H1 (cell line): Measurements from ENCODE around the gene HEATR9. TPM values are rescaled to one million over a fixed set of nuclear protein-coding genes. Genes with fewer than 3 reads are reported as not detected.

Source experiments
- CTCF ChIA-PET: fragments of 300-600 bp; sonication (Branson Sonifier 250); formaldehyde crosslinking; loops from one replicate; lab custom pipeline; 2021; ENCODE audit not compliant: partially characterized antibody; lab: Charles Lee
- POLR2A ChIA-PET: fragments of 300-600 bp; sonication (Branson Sonifier 250); formaldehyde crosslinking; loops from one replicate; lab custom pipeline; 2021; ENCODE audit warnings: inconsistent platforms; ENCODE audit not compliant: partially characterized antibody; lab: Charles Lee
- DNase-seq, 2 experiments: peaks; one replicate each; pipeline versions ENCODE4 v3.0.0 to v3.0.0-alpha.2; 2010 to 2022; ENCODE audit warnings: low spot score in 2 of 2, low read depth in 1 of 2, mixed read lengths in 1 of 2
- FAIRE-seq: peaks from 2 replicates; lab custom pipeline; 2011; peaks lifted over from hg19 to GRCh38; lab: Jason Lieb, UNC
- H2AFZ ChIP-seq: 2 replicates; pipeline ENCODE4 v1.8.1; 2012; ENCODE audit warnings: low read length, inconsistent platforms
- H2AK5ac ChIP-seq: 2 replicates; pipeline ENCODE4 v1.6.1; 2013; ENCODE audit warnings: low read depth, low read length
- H2BK120ac ChIP-seq: replicated peaks from 2 replicates; pipeline ENCODE3; 2013; ENCODE audit warnings: low read depth, low read length, inconsistent platforms
- H2BK12ac ChIP-seq: 2 replicates; pipeline ENCODE4 v1.6.1; 2013; ENCODE audit warnings: low read depth, low read length
- H2BK15ac ChIP-seq: 2 replicates; pipeline ENCODE4 v1.6.1; 2013; ENCODE audit warnings: low read length
- H2BK20ac ChIP-seq: 2 replicates; pipeline ENCODE4 v1.6.1; 2013; ENCODE audit warnings: low read length
- H2BK5ac ChIP-seq: 2 replicates; pipeline ENCODE4 v1.6.1; 2013; ENCODE audit warnings: low read depth, low read length
- H3K14ac ChIP-seq: 2 replicates; pipeline ENCODE4 v1.6.1; 2013; ENCODE audit warnings: inconsistent platforms; ENCODE audit not compliant: insufficient read length
- H3K18ac ChIP-seq: 2 replicates; pipeline ENCODE4 v1.6.1; 2013; ENCODE audit warnings: low read length; ENCODE audit errors: extremely low read depth
- H3K23ac ChIP-seq: 2 replicates; pipeline ENCODE4 v1.6.1; 2013; ENCODE audit warnings: inconsistent platforms; ENCODE audit not compliant: insufficient read length
- H3K23me2 ChIP-seq: 2 replicates; pipeline ENCODE4 v1.6.1; 2013; ENCODE audit warnings: low read depth, low read length
- H3K27ac ChIP-seq: 2 replicates; pipeline ENCODE4 v1.6.1; 2011; ENCODE audit warnings: low read depth, low read length, inconsistent platforms
- H3K27me3 ChIP-seq, 4 experiments: replicated peaks in 1 of 4; 1 replicate in 1 of 4; 2 replicates in 3 of 4; pipeline versions ENCODE4 v1.6.1 to v1.8.1; 2011 to 2013; ENCODE audit warnings: low read length in 3 of 4, mild to moderate bottlenecking in 3 of 4, inconsistent platforms in 2 of 4, mixed read lengths in 2 of 4, moderate library complexity in 1 of 4; ENCODE audit not compliant: control insufficient read depth in 3 of 4, insufficient read depth in 3 of 4; ENCODE audit errors: extremely low read depth in 1 of 4
- H3K36me3 ChIP-seq, 4 experiments: 2 replicates each; pipeline versions ENCODE4 v1.6.1 to v1.8.1; 2011 to 2013; ENCODE audit warnings: mild to moderate bottlenecking in 4 of 4, low read length in 3 of 4, moderate library complexity in 2 of 4, control low read depth in 1 of 4, inconsistent platforms in 1 of 4; ENCODE audit not compliant: insufficient read depth in 4 of 4, control insufficient read depth in 2 of 4
- H3K4ac ChIP-seq: replicated peaks from 2 replicates; pipeline ENCODE3; 2013; ENCODE audit warnings: low read length, low read depth, mixed read lengths, inconsistent platforms; ENCODE audit not compliant: insufficient read length
- H3K4me1 ChIP-seq, 4 experiments: replicated peaks in 1 of 4; 1 replicate in 1 of 4; 2 replicates in 3 of 4; pipeline versions ENCODE4 v1.6.1 to v1.8.1; 2011 to 2013; ENCODE audit warnings: low read length in 3 of 4, inconsistent platforms in 2 of 4, mixed read lengths in 1 of 4; ENCODE audit not compliant: insufficient read depth in 4 of 4, control insufficient read depth in 3 of 4
- H3K4me2 ChIP-seq, 2 experiments: 2 replicates each; pipeline versions ENCODE4 v1.6.1 to v1.8.1; 2011 to 2013; ENCODE audit warnings: low read depth in 2 of 2, low read length in 2 of 2, control low read depth in 1 of 2, inconsistent platforms in 1 of 2, mild to moderate bottlenecking in 1 of 2; ENCODE audit not compliant: insufficient read depth in 1 of 2
- H3K4me3 ChIP-seq, 4 experiments: fragments of 200-600, 300-600 bp in 1 of 4; sonication (generic), shearing (Covaris generic), sonication (Bioruptor Twin) in 1 of 4; 2 replicates each; pipeline versions ENCODE4 v1.5.1 to v1.8.1; 2011 to 2016; ENCODE audit warnings: low read length in 4 of 4, low read depth in 3 of 4, control low read depth in 2 of 4, inconsistent platforms in 2 of 4, mild to moderate bottlenecking in 2 of 4, mixed read lengths in 1 of 4, moderate library complexity in 1 of 4; ENCODE audit not compliant: insufficient read depth in 2 of 4; ENCODE audit errors: extremely low read depth in 1 of 4
- H3K56ac ChIP-seq: replicated peaks from 2 replicates; pipeline ENCODE3; 2013; ENCODE audit warnings: low read depth, mild to moderate bottlenecking, mixed read lengths, low read length, inconsistent platforms; ENCODE audit not compliant: insufficient read length
- H3K79me1 ChIP-seq: 2 replicates; pipeline ENCODE4 v1.6.1; 2013; ENCODE audit warnings: low read depth, low read length, control low read depth
- H3K79me2 ChIP-seq, 2 experiments: 2 replicates each; pipeline versions ENCODE4 v1.6.1 to v1.8.1; 2012 to 2013; ENCODE audit warnings: low read length in 2 of 2, mild to moderate bottlenecking in 2 of 2, inconsistent platforms in 1 of 2; ENCODE audit not compliant: insufficient read depth in 2 of 2, control insufficient read depth in 1 of 2
- H3K9ac ChIP-seq, 4 experiments: replicated peaks in 1 of 4; 1 replicate in 1 of 4; 2 replicates in 3 of 4; pipeline versions ENCODE4 v1.6.1 to v1.8.1; 2011 to 2013; ENCODE audit warnings: low read depth in 3 of 4, low read length in 3 of 4, control low read depth in 2 of 4, mild to moderate bottlenecking in 2 of 4, moderate library complexity in 2 of 4, inconsistent platforms in 1 of 4; ENCODE audit errors: extremely low read depth in 1 of 4
- H3K9me3 ChIP-seq, 2 experiments: 2 replicates each; pipeline versions ENCODE4 v1.6.1 to v1.8.1; 2012 to 2013; ENCODE audit warnings: mild to moderate bottlenecking in 2 of 2, moderate library complexity in 2 of 2, control low read depth in 1 of 2, inconsistent platforms in 1 of 2, low read depth in 1 of 2, low read length in 1 of 2, mixed read lengths in 1 of 2; ENCODE audit not compliant: insufficient read depth in 2 of 2
- H4K20me1 ChIP-seq, 2 experiments: replicated peaks in 1 of 2; 2 replicates each; pipeline versions ENCODE3 to v1.8.1; 2011 to 2013; ENCODE audit warnings: inconsistent platforms in 2 of 2, low read length in 2 of 2, mild to moderate bottlenecking in 1 of 2; ENCODE audit not compliant: insufficient read depth in 2 of 2, control insufficient read depth in 1 of 2
- H4K5ac ChIP-seq: 2 replicates; pipeline ENCODE4 v1.6.1; 2013; ENCODE audit warnings: low read length, low read depth, mixed read lengths, inconsistent platforms; ENCODE audit not compliant: insufficient read length
- H4K8ac ChIP-seq: 2 replicates; pipeline ENCODE4 v1.8.0; 2013; ENCODE audit warnings: mild to moderate bottlenecking, moderate library complexity, low read length, inconsistent platforms; ENCODE audit not compliant: insufficient read depth; ENCODE audit errors: extremely low read depth
- H4K91ac ChIP-seq: replicated peaks from 2 replicates; pipeline ENCODE3; 2013; ENCODE audit warnings: low read length, mixed read lengths, inconsistent platforms; ENCODE audit not compliant: insufficient read length
- NANOG ChIP-seq: IDR thresholded peaks from 2 replicates; pipeline ENCODE4 v1.6.1; 2011; ENCODE audit warnings: low read length, low read depth, mild to moderate bottlenecking, inconsistent platforms; ENCODE audit not compliant: insufficient read depth, poor library complexity, severe bottlenecking
- WGBS, 2 experiments: shearing (Covaris generic) in 1 of 2; methylation state at CpG; one replicate each; pipeline versions ENCODE4 v1.1.6 to v1.1.7; 2013 to 2015; ENCODE audit warnings: low lambda C conversion rate in 2 of 2, mixed read lengths in 2 of 2, inconsistent platforms in 1 of 2, low coverage in 1 of 2, missing lambda C conversion rate in 1 of 2; ENCODE audit not compliant: insufficient replicate concordance in 2 of 2, insufficient coverage in 1 of 2, insufficient read length in 1 of 2; ENCODE audit errors: extremely low coverage in 1 of 2, missing lambda C conversion rate in 1 of 2; 5-methylcytosine and 5-hydroxymethylcytosine counted together
- polyA plus RNA-seq, 7 experiments: library from polyadenylated mRNA; depleted of rRNA in 3 of 7; stranded (reverse) in 5 of 7; unstranded in 2 of 7; fragments of >200 nt in 5 of 7; fragments of 200-250 nt in 2 of 7; gene quantifications; 1 replicate in 5 of 7; 2 replicates in 1 of 7; 4 replicates in 1 of 7; pipeline versions ENCODE4 v1.2.1 to v1.2.3, GENCODE V29; 2011 to 2013; ENCODE audit warnings: missing spikeins in 2 of 7, mixed read lengths in 2 of 7
- total RNA-seq: library from RNA; stranded (reverse); fragmentation: NEBNext Ultra II Directional; extraction: Animal tissue kit (Norgen Biotek cat#: 25700); gene quantifications from 2 replicates; pipeline ENCODE4 v1.2.1, GENCODE V29; 2021

HEATR9 gene
- total and polyA plus RNA-seq, 2 of the 8 experiments (the other 6 are each of a cell fraction or from before 2014, with no cell fraction given): not detected

DNA sequence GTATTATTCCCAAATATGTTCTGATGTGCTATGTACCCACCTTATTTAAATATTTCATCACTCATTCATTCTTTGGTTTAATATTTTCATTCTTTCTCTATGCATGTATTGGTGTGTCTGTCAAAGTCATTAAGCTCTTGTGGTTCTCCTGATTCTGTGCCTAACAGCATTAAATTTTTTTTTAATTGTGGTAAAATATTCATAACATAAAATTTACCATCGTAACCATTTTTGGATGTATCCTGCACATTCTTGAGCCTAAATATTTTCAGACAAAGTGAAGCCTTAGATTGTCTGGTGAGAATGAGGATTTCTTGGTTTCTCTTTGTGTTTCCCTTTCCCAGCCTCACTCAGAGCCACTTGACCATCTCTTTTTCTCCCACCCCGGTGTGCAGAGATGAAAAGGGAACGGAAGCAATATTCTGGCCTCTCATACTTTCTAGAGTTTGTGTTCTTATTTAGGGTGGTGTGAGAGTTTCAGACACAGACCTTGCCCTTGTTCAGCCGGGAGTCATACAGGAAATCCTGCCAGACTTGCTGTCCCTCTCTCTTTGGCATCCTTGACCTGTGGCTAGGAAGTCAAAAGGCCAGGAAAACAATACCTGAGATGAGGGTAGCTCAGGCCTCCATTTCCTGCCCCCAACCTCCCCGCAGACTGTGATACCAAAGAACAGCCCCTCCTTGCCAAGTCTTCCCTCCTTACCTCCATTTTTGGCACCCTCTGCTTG lies 6.5 kb upstream of the HEATR9 start:
- CTCF ChIA-PET: interaction anchor here (1.0 to 1.7 kb wide), 2 partner anchors 14 to 144 kb away, joined by 3 to 5 read pairs; no protein-coding TSS in a partner anchor
- no peaks in the 10 kb centered on the region for H3K79me2 ChIP-seq
- H3K36me3 ChIP-seq: no peaks in the 10 kb centered on the region
- no peak overlapping the region for H2BK15ac ChIP-seq
- no peak overlapping the region for H3K27ac ChIP-seq
- H4K8ac ChIP-seq: no peak overlapping the region
- no peak for TF ChIP-seq NANOG
- no peak overlapping the region for H2BK120ac ChIP-seq
- no peaks in the 10 kb centered on the region for H3K79me1 ChIP-seq
- H3K23me2 ChIP-seq: no peaks in the 10 kb centered on the region
- H3K27me3 ChIP-seq: no peaks in the 10 kb centered on the region
- WGBS, 2 experiments: 80% methylated on average over 5 of the region's 5 CpGs; no CpG with 5 or more reads in 1 of the 2 experiments
- no peak for DNase-seq
- H3K14ac ChIP-seq: no peak overlapping the region
- H3K23ac ChIP-seq: no peak overlapping the region
- no peak overlapping the region for H2BK5ac ChIP-seq
- FAIRE-seq: no peak
- no peak overlapping the region for H4K5ac ChIP-seq
- no peak overlapping the region for H2AK5ac ChIP-seq
- no peak overlapping the region for H3K4me2 ChIP-seq
- no peaks in the 10 kb centered on the region for H4K20me1 ChIP-seq
- H3K18ac ChIP-seq: no peak overlapping the region
- no peak overlapping the region for H3K4ac ChIP-seq
- POLR2A ChIA-PET: interaction anchor here (0.8 kb wide), 1 partner anchor 17 kb away, joined by 4 read pairs; no protein-coding TSS in a partner anchor
- H2BK12ac ChIP-seq: no peak overlapping the region
- H2BK20ac ChIP-seq: no peak overlapping the region
- no peaks in the 10 kb centered on the region; a peak in 1 of 7 replicates for H3K4me1 ChIP-seq
- no peak overlapping the region for H4K91ac ChIP-seq
- no peak overlapping the region for H3K56ac ChIP-seq
- no peaks in the 10 kb centered on the region for H3K9me3 ChIP-seq
- no peak overlapping the region for H3K4me3 ChIP-seq
- no peak overlapping the region for H3K9ac ChIP-seq
- H2AFZ ChIP-seq: peak overlapping the region; percentile 31; the same call in 1 of the 2 replicates
